ENCODE data around the gene AURKA. TPM values are rescaled to one million over a fixed set of nuclear protein-coding genes. Genes with fewer than 3 reads are reported as not detected.

The AURKA gene
- total and polyA plus RNA-seq, 2 of the 8 experiments (the other 6 are each of a cell fraction or from before 2014, with no cell fraction given), result 45.8 to 84.8 TPM

DNA sequence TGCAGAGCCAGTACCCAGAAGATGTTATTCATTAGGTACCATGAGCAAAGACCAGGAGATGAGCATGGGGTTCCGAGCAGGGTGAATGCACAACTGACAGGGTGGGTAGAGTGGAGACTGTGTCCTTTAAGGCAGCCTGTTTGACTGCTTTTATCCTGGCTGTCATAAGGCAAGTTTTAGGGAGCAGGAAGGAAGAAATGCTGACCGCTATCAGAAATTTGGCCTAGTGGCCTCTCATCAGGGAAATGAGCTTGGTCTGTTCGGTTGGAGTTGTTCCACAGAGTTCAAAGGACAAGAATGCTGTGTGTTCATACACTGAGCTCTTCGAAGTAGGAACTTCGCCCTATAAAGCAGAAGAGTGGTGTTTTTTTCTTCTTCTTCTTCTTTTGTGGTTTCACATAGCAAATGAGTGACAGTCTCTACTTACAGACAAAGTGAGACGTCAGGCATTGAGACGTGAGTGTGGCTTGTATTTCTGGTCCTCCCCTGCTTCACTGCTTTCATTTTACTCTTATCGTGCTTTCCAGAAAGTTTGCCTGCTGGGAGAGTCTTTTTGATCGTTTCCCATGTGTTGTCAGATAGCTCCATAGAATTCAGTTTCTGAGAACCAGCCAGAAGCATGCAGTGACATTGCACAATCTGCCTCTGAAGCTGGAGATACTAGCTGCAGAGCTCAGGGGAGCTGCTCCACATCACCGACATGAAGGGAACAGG lies 19.9 kb upstream of the AURKA start, which contains the start of gene CASS4:
Gene CASS4, plus strand, starts transcription at position 502 of the 714 bp plus-strand sequence. Its CDS starts 199 bp downstream, at position 701.
- Histone ChIP-seq H4K5ac (ENCODE audit: insufficient read length, low read depth, low read length) (no peak within 1 kb of the TSS), H3K18ac (ENCODE audit: extremely low read depth, low read length) (no peak within 1 kb of the TSS), H2BK15ac (ENCODE audit: low read length) (no peak within 1 kb of the TSS), H3K14ac (ENCODE audit: insufficient read length) (no peak within 1 kb of the TSS), H3K4me1 (replicated peaks in 1 of 4; ENCODE audit: control insufficient read depth in 3 of 4, insufficient read depth in 4 of 4, low read length in 3 of 4) (no peaks in the 10 kb centered on the region), H3K79me1 (ENCODE audit: low read depth, low read length) (no peaks in the 10 kb centered on the region), H2BK20ac (ENCODE audit: low read length) (no peak within 1 kb of the TSS), H3K79me2 (ENCODE audit: control insufficient read depth in 1 of 2, insufficient read depth in 2 of 2, low read length in 2 of 2) (no peaks in the 10 kb centered on the region), H2BK12ac (ENCODE audit: low read depth, low read length) (no peak within 1 kb of the TSS), H3K23me2 (ENCODE audit: low read depth, low read length) (no peaks in the 10 kb centered on the region), H3K27me3 (replicated peaks in 1 of 4; ENCODE audit: control insufficient read depth in 3 of 4, extremely low read depth in 1 of 4, insufficient read depth in 3 of 4, low read length in 3 of 4) (no peaks in the 10 kb centered on the region), H4K20me1 (replicated peaks in 1 of 2; ENCODE audit: control insufficient read depth in 1 of 2, insufficient read depth in 2 of 2, low read length in 2 of 2) (peaks cover 2 to 4% of the 10 kb centered on the region in 2 experiments), H3K23ac (ENCODE audit: insufficient read length) (no peak within 1 kb of the TSS), H3K36me3 (ENCODE audit: control insufficient read depth in 2 of 4, insufficient read depth in 4 of 4, low read length in 3 of 4) (peaks cover 0 to 15% (median 8%) of the 10 kb centered on the region in 4 experiments; a peak in 6 of 8 replicates), H3K4me2 (ENCODE audit: insufficient read depth in 1 of 2, low read depth in 2 of 2, low read length in 2 of 2) (no peak within 1 kb of the TSS), H3K4ac (replicated peaks; ENCODE audit: insufficient read length, low read depth, low read length) (no peak within 1 kb of the TSS), H3K9ac (replicated peaks in 1 of 4; ENCODE audit: extremely low read depth in 1 of 4, low read depth in 3 of 4, low read length in 3 of 4) (no peak within 1 kb of the TSS), H2BK5ac (ENCODE audit: low read depth, low read length) (no peak within 1 kb of the TSS), H3K56ac (replicated peaks; ENCODE audit: insufficient read length, low read depth, low read length) (no peak within 1 kb of the TSS), H4K91ac (replicated peaks; ENCODE audit: insufficient read length, low read length) (no peak within 1 kb of the TSS), H2BK120ac (replicated peaks; ENCODE audit: low read depth, low read length) (no peak within 1 kb of the TSS), H3K9me3 (ENCODE audit: insufficient read depth in 2 of 2, low read depth in 1 of 2, low read length in 1 of 2) (no peaks in the 10 kb centered on the region), H2AK5ac (ENCODE audit: low read depth, low read length) (no peak within 1 kb of the TSS), H3K27ac (ENCODE audit: low read depth, low read length) (no peak within 1 kb of the TSS), H4K8ac (ENCODE audit: extremely low read depth, insufficient read depth, low read length) (no peak within 1 kb of the TSS), H2AFZ (ENCODE audit: low read length) (no peak within 1 kb of the TSS), H3K4me3 (ENCODE audit: extremely low read depth in 1 of 4, insufficient read depth in 2 of 4, low read depth in 3 of 4, low read length in 4 of 4) (no peak within 1 kb of the TSS)
- DNase-seq (ENCODE audit: low read depth in 1 of 2, low spot score in 2 of 2) (no peak), FAIRE-seq (no peak)
- WGBS, 2 experiments (ENCODE audit: extremely low coverage in 1 of 2, insufficient coverage in 1 of 2, insufficient read length in 1 of 2, insufficient replicate concordance in 2 of 2, low coverage in 1 of 2, low lambda C conversion rate in 2 of 2, missing lambda C conversion rate in 1 of 2), result 93% methylated on average over 10 of the region's 10 CpGs; no CpG with 5 or more reads in 1 of the 2 experiments
- ChIA-PET CTCF (ENCODE audit: partially characterized antibody) (interaction anchor here (0.7 to 1.5 kb wide), 3 partner anchors 11 to 94 kb away, joined by 3 to 4 read pairs (median 3); no protein-coding TSS in a partner anchor), POLR2A (ENCODE audit: partially characterized antibody) (interaction anchor here (0.5 to 1.1 kb wide), 2 partner anchors 18 to 77 kb away, joined by 3 read pairs; no protein-coding TSS in a partner anchor)
- TF ChIP-seq EZH2 (IDR thresholded peaks at IDR 0.05; ENCODE audit: low read depth, low read length, severe bottlenecking) (no peak), TEAD4 (IDR thresholded peaks at IDR 0.05; ENCODE audit: low read depth, low read length) (no peak), SP2 (IDR thresholded peaks at IDR 0.05; ENCODE audit: low read length) (no peak), SAP30 (IDR thresholded peaks at IDR 0.05; ENCODE audit: insufficient read depth, insufficient replicate concordance, low read length) (no peak)

Measured in H1 (cell line).